ENCODE results near the gene NPDC1.

DNA sequence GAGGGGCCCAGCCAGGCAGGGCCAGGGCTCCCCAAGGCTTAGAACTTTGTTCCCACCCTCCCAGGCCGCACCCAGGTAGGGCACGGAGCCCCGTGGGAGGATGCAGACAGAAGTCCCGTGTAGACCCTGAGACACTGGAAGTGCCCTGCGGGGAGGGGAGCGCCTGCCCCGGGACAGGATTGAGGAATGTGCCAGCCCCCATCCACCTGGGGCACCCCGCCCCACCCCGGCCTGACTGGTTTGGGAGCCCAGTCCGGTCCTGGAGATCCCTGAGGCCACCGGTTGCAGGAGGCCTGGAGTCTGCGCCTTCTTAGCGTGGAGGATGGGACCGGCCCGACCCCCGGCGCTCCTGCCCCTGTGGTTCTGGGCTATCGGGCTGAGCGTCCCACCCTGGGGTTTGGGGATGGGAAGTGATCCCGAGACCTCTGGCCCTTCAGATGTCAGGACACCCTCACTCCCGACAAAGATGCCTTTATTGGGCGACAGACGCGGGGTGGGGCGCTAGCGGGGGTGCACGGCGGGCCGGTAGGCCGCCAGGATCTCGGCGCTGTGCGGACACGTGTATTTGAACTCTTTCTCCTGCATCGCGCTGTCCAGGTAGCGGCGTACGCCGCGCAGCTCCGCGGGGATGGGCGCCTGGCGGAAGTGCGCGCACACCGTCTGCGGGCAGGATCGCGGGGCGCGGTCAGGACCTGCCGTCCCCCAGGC lies 51.6 kb downstream of the NPDC1 start:
- no peak for TF ChIP-seq CTCF (IDR thresholded peaks at IDR 0.05; ENCODE audit: low read length)
- TF ChIP-seq EZH2 (IDR thresholded peaks at IDR 0.05; ENCODE audit: borderline replicate concordance, low read length): no peak

Data from OCI-LY1 (cell line).